HT-29 (cell line): ENCODE results near the gene MOB2. TPM values are rescaled to one million over a fixed set of nuclear protein-coding genes. Genes with fewer than 3 reads are reported as not detected.
A peak's percentile ranks its signal among the peaks of the same experiment; 100 is the strongest.
"Not testable (repeated sequence)": the region's sequence is repeated elsewhere in the genome, so short reads cannot be mapped to it uniquely, and the experiment has no call there.

ENCODE experiments used
- DNase-seq: peaks from one replicate; pipeline ENCODE4 v3.0.0-alpha.2; 2015; ENCODE audit warnings: low spot score
- total RNA-seq: library from RNA; depleted of rRNA; stranded (reverse); fragments of >200 nt; shearing (Covaris generic); gene quantifications from 2 replicates; pipeline ENCODE4 v1.2.3, GENCODE V29; 2014

MOB2 gene
- total RNA-seq, 1 experiment from 2014 or later: 67.2 TPM

DNA sequence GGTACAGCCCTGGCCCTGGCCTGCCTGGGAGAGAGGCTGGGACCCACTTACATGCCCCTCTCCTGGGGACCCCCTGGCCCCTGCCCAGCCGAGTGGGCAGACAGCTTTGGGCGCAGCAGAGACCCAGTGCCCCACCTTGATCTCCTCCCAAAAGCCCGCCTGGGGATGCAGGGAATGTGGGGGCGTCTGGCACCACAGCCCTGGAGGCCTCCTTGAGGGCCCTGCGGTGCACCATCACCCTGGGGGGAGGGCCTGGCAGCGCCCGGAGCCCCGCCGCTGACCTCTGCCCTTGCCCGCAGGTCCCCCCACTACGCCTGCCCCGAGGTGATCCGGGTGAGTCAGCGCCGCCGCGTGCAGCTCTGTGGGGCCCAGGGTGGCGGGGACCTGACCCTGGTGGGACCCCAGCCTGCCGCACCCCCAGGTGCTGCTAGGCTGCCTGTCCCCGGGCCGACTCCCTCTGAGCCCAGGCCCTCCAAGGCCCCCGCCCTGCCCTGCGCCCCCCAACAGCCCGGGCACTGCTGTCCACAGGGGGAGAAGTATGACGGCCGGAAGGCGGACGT is 43.7 kb downstream of the MOB2 start:
- no peak for DNase-seq

DNA sequence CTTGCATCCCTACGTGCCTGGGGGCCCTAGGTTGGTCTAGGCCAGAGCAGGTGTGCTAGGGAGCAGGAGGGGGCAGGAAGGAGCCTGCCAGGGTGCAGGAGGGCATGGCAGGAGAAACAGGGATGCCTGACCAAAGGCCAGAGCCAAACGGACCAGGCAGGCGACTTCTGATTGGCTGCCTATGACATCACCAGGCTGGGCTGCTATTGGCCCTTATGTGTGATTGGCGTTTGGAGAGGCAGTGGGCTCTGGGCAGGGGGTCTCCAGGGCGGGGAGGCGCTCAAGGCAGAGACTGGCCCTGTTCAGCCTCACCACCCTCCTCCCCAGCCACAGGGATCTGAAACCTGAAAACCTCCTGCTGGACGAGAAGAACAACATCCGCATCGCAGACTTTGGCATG is 44.4 kb downstream of the MOB2 start:
- no peak for DNase-seq

DNA sequence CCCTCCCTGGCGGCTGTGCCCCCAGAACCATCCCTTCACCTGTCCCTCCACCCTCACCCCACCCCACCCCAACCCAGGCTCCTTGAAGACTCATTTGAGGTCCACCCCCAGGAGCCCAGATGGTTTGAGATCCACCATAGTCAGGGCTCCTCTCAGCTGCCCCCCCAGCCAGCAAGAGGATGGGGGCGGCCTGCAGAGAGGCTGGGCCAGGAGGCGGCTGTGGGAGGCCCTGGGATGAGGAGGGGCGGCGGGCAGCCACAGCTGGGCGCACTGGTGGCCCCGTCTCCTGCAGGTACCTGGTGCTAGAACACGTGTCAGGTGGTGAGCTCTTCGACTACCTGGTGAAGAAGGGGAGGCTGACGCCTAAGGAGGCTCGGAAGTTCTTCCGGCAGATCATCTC is 46.1 kb downstream of the MOB2 start:
- no peak for DNase-seq

DNA sequence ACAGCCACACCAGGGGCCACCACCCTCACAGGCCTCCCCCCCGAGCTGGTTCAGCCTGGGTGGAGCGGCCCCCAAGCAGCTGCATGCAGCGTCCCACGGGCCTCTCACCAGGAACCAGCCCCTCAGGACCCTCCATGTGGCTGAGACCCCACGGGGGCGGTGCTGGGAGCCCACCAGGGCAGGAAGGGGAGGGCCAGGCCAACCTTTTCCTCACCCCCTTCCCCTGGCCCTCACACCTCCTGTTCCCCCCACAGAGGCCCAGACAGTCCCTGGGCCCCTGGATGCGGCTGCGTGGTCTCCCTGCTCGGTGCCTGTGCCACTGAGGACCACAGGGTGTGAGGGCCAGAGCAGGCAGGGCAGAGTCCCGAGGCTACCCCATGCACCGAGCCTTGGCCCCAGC is 46.5 kb downstream of the MOB2 start:
- DNase-seq: no peak

DNA sequence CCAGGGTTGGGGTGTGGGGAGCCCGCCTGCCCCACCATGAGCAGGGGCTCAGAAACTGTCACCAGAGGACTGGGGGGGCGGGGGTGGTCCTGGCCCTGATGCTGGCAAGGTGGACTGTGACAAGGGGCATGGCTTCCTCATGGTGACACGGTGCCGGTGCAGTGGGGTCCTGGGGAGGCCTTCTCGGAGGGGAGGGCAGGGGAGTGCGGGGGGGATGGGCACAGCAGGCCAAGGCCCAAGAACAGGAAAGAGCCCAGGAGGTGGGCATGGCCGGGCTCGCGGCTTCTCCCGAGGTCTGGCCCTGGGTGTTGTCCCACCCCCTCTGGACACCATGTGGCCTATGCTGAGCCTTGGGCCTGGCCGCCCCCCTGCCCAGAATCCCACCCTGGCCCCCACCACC is 47.2 kb downstream of the MOB2 start:
- no peak for DNase-seq

DNA sequence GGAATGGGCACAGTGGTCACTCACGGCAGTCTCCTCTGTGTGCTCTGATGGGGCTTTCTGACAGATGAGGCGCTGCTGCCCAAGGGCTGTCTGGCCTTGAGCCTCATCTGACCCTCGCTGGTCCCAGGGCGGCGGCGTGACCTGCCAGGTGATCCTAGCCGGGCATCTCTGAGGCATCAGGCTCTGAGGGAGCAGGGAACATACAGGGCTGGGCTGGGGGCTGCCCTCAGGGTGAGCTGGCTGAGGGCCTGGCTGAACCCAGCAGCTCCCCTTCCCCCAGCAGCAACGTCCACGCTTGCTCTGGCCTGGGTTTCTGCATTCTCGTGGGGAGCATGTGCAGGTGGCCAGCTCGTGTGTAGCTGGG is 47.6 kb downstream of the MOB2 start:
- no peak for DNase-seq

DNA sequence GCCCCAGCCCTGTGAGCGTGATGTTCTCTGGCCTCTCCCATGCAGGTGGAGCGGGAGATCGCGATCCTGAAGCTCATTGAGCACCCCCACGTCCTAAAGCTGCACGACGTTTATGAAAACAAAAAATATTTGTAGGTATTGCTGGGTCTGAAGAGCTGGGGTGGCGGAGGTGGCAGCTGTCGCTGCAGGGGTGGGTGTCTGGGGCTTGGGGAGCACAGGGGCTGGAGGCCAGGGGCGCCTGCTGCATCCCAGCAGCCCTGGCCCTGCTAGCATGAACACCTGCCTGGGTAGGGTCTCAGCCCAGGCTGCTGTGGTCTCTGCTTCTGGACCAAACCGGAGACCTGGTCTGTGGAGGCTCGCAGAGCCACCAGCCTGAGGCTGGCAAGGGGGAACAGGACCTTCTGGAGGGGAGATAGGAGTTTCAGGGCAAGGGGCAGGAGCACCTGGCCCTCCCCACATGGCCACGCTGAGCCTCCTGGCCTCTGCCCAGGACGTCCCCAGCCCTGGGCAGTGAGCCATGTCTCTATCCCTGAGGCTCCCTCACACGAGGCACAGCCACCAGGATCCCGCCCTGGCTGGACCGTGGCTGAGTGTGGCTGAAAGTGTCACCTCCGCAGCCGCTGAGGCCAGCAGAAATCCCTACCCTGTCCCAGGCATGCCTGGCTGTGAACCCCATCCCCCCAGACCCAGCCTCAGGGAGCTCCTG is 48.2 kb downstream of the MOB2 start:
- no peak for DNase-seq

DNA sequence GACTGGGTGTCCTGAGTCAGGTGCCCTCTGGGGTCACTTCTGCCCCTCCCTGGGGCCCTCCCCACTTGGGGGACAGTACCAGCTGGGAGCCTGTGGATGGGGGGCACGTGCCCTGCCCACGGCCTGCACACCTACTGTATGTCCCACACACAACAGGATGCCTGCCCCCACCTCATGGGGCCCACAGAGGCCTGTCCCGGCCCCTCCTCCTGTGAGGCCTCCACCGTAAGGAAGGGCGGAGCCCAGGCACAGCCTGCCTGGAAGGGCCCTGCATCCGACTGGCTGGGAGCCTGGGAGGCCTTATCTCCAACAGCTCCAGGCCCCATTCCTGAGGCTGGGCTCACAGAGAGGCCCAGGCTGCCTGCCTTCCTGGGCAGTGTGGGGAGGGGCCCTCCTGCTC is 49.1 kb downstream of the MOB2 start:
- DNase-seq: peak; percentile 67

DNA sequence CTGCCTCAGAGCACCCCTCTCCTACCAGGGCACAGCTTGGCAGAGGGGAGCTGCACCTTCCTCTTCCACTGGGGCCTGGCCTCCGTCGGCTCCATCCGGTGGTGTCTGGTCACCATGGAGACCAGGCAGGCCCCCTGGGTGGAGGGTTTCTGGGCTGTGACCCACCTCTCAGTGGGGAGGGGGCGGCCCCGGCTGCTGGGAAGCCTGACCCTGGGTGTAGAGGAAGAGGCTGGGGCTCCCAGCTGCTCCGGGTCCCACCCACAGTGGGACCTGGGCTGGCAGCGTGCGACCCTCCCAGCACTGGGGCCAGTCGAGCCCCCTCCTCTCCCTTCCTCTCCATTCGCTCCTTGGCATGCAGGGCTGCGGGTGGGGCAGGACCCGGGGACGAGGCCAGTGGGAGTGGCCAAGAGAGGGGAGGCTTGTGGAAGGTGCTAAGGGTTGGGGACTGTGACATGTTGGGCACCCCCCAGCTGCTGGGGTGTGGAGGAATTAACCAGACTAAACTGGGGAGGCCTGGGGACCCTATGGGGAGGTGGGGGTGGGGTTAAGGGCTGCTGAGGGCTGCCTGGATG is 50.0 kb downstream of the MOB2 start:
- no peak for DNase-seq

DNA sequence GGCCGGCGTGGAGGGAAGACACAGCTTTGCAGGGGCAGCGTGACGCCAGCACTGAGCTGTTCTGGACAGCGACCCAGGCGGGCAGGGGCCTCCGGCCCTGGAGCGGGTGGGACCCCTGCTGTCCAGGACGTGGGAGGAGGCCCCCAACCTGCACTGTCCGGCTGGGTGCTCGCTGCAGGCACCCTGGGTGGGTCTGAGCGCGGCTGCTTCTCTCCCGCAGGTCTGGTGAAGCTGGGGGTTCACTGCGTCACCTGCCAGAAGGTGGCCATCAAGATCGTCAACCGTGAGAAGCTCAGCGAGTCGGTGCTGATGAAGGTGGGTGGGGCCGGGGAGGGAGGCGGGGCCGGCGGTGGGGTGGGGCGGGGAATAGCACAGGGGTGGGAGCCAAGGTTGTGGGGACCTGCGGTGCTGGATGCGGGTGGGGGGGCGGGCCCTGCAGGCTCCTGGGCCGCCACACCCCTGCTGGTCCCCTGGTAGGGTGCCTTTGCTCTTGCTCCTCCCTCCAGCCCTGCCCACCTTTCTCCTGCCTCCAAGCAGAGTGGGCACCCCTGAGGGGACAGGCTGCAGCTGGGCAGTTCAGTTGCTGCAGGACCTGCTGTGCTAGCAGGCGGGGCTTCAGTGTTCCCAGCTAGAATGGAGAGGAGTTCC is 50.6 kb downstream of the MOB2 start:
- DNase-seq: peak; percentile 45

DNA sequence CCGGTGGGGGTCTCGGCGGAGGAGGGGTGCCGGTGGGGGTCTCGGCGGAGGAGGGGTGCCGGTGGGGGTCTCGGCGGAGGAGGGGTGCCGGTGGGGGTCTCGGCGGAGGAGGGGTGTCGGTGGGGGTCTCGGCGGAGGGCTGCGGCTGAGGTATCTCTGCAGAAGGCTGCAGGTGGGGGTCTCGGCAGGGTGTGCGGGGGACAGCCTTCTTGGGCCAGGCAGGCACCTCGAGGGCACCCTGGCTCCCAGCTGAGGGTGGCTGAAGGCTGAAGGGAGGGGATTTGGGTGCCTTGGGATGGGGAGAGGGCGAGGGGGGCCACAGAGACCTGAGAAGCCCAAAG is 51.1 kb downstream of the MOB2 start:
- not testable (repeated sequence) for DNase-seq

DNA sequence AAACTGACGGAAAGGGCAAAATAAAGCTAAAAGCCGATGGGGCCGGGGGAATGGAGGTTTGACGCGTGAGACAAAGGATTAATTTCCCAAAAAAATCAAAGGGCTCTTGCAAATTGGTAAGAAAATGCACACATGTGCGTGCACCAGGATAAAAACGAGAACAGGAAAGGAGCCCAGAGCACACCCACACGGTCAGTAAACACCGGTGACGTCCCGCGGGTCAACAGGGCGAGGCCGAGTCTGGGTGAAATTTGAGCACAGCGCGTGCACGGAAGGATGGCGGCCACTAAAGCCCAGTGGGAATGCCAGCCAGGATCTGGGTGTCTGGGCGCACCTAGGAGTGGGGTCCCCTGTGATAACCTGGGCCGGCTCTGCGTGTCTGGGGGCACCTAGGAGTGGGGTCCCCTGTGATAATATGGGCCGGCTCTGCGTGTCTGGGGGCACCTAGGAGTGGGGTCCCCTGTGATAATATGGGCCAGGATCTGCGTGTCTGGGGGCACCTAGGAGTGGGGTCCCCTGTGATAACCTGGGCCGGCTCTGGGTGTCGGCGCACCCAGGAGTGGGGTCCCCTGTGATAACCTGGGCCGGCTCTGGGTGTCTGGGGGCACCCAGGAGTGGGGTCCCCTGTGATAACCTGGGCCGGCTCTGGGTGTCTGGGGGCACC is 52.5 kb downstream of the MOB2 start:
- DNase-seq: no peak

DNA sequence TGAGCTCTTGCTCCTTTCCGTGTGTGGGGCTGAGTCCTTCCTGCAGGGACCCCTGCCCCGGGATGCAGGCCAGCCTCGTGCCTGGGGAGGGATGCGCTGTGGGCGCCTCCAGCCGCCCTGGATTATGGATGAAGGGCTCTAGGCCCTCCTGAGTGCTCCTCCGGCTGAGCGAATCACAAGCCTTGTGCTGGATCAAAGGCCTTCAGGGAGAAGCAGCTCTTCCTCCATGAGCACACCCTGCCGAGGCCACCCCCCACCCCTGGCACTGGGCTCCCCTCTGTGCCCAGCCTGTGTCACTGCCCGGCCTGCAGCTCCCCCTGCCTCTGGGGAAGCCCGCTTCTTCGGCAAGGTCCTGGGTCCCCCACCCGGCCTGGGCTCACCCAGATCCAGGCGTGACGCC is 53.0 kb downstream of the MOB2 start:
- no peak for DNase-seq

DNA sequence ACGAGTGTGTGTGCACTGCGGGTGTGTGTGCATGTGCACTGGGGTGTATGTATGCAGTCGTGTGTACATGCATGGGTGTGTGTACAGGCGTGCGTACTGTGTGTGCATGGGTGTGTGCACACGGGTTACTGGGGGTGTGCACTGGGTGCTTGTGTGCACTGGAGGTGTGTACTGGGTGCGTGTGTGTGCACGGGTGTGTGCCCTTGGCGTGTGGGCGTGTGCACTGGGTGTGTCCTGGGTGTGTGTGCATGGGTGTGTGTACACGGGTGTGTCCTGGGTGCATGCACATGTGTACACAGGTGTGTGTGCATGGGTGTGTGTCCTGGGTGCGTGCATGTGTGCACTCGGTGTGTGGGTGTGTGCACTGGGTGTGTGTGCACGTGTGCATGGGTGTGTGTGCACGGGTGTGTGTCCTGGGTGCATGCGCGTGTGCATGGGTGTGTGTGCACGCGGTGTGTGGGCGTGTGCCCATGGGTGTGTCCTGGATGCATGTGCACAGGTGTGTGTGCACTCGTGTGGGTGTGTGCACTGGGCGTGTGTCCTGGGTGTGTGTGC is 57.7 kb downstream of the MOB2 start:
- no peak for DNase-seq

DNA sequence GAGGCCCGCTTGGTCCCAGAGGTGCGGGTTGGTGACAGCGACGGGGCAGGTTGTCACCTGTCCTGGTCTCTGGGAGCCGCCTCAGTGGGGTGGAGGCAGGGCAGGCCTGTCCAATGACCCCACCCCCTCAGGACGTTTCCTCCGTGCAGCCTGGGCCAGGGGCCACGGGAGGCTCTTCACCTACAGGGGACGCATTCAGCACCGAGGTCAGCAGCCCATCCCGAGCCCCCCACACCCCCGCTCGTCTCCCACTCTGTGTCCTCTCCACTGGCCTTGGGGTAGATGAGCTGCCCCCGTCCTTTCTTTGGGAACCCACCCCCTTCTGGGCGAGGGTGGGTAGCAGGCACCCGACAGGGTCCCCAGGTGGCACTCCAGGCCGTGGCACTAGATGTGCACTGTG is 61.1 kb downstream of the MOB2 start:
- DNase-seq: no peak

DNA sequence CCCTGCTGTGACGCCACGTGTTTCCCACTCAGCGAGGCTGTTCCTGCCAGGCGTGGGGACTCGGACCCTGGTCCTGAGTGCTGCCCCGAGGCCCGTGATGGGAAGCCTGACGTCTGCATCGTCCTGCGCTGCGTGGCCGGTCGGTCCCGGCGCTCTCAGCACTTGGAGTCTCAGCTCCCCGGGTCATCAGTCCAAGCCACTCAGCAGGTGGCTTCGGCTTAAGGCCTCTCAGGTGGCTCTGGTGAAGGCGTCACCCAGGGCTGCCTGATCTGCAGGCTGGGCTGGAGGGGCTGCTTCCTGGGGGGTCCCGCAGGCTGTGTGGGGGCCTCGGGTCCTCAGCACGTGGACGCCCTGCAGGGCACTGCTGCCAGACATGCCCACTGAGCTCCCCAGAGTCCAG is 61.6 kb downstream of the MOB2 start:
- no peak for DNase-seq

DNA sequence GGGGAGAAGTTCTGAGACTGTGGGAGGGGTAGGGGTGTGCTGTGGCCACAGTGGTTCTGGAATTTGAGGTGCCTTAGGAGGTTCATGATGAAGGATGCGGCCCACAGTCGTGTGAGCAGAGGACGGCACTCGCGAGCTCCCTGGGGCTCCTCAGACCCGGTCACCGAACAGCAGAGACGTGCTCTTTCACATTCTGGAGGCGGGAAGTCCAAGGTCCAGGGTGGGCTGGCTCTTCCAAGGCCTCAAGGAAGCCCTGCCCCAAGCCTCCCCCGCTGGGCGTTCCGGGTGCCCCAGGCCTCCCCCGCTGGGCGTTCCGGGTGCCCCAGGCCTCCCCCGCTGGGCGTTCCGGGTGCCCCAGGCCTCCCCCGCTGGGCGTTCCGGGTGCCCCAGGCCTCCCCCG is 63.2 kb downstream of the MOB2 start:
- not testable (repeated sequence) for DNase-seq

DNA sequence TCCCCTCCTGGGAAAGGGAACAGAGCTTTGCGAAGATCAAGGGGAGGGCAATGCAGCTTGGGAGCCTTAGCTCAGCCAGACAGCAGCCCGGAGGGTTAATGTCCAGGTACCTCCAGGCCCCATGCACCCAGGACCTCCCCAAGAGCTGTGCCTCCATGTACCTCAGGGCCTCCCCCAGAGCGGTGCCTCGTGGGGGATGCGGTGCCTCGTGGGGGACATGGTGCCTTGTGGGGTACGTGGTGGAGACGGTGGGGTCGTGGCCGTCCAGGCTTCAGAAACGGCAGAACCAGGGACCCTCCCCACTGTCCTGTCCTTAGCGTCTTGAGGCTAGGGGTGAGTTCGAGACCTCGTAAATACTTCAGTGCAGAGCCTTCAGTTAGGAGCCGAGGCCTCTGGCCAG is 63.6 kb downstream of the MOB2 start:
- DNase-seq: no peak

DNA sequence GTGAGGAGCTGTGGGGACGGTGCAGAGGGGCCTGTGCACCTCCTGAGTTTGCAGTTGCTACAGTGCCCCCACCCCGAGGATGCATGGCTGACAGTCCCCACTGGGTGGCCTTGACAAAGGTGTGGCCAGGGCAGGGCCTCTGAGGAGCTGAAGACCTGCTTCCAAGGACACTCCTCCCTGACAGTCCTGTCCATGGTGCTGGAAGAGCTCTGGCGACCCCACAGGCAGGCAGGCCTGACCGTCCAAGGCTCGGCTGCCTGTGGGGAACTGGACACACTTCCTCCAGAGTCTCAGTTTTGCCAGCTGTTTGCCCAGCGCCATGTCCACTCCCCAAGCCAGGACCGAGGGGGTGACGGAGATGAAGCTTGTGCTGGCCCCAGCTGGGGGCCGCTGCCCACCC is 64.1 kb downstream of the MOB2 start:
- DNase-seq: peak; percentile 42

DNA sequence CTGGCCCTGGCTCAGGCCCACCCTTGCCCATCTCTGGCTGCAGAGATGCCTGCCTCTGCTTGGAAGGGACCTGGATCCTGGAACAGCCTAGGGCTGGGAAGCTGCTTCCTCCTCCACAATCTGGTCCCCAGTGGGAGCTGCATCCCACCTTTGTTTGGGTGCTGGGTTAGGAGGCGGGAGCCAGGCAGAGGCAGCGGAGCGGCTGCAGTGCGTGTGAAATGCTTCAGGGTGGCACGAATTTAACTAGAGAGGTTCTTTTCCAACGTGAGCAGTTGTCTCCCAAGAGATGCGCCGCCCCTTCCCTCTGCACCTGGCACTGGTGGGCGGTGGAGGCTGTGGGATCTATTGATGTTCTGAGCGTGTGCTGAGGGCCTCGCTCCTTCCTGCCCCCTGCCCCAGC is 65.3 kb downstream of the MOB2 start:
- DNase-seq: no peak

DNA sequence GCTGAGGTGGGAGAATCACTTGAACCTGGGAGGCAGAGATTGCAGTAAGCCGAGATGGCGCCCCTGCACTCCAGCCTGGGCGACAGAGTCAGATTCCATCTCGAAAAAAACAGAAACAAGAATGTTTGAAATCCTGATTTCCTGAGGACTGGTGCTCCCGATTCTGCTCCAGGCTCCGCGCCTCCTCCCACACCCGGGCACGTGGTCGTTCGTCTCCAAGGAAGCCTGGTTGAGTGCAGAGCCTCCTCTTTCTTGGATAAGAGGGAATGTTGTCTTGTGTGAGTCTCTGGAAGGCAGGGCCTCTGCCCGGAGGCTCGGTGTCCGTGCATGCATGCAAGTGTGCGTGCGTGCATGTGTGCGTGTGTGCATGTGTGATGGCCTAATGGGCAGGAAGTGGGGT is 66.8 kb downstream of the MOB2 start:
- no peak for DNase-seq
